ENCODE results near the gene MED27.

MED27 gene

DNA sequence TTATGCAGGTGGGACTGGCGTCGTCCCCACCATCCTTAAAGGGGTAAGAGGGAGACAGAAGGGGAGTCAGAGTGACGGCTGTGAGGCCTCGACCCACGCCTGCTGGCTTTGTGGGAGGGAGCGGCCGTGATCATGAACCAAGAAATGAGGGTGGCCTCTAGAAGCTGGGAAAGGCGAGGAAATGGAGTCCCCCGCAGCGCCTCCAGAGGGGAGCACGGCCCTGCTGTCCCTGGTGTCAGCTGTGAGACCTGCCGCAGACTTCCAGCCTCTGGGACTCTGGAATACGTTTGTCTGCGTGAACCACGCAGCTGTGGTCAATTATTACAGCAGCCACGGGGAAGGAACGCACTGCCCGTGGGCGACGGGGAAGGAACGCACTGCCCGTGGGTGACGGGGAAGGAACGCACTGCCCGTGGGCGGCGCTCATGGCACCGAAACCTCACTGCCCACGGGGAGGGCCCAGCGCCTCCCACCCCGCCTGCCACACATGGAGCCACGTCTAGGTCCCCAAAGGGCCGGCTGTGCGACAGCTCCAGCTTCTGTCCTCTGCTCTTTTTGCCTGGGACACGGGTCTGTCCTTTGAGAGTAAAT is 231.0 kb downstream of the MED27 start:
- CTCF ChIA-PET, result no interaction called here
- no peak for TF ChIP-seq GLI4 (tag by site-specific recombination; IDR thresholded peaks at IDR 0.05)
- no peak for TF ChIP-seq BCL11B (tag by site-specific recombination; IDR thresholded peaks at IDR 0.05; ENCODE audit: low read depth)
- peak; percentile 90 for TF ChIP-seq EGR2 (tag by site-specific recombination; IDR thresholded peaks at IDR 0.05; ENCODE audit: low read depth)
- no peak for TF ChIP-seq YY2 (tag by site-specific recombination; IDR thresholded peaks at IDR 0.05)
- peak; percentile 92 for TF ChIP-seq ZFHX2 (tag by site-specific recombination; conservative IDR thresholded peaks at IDR 0.05)
- TF ChIP-seq ZNF707 (tag by site-specific recombination; IDR thresholded peaks at IDR 0.05), result no peak
- no peak for TF ChIP-seq REPIN1 (tag by site-specific recombination; IDR thresholded peaks at IDR 0.05; ENCODE audit: low read depth)
- POLR2A ChIA-PET, result no interaction called here
- Histone ChIP-seq H3K36me3 (ENCODE audit: control insufficient read depth in 2 of 2, insufficient read depth in 1 of 2, low read length in 2 of 2) (no peaks in the 10 kb centered on the region), H3K27ac (ENCODE audit: extremely low read depth, low read depth, low read length) (no peak overlapping the region), H3K4me3 (ENCODE audit: low read depth, low read length) (no peak overlapping the region), H3K4me1 (ENCODE audit: control insufficient read depth, insufficient read depth, low read length) (no peaks in the 10 kb centered on the region), H3K9me3 (ENCODE audit: control insufficient read depth, insufficient read depth, low read depth, low read length) (no peaks in the 10 kb centered on the region)

DNA sequence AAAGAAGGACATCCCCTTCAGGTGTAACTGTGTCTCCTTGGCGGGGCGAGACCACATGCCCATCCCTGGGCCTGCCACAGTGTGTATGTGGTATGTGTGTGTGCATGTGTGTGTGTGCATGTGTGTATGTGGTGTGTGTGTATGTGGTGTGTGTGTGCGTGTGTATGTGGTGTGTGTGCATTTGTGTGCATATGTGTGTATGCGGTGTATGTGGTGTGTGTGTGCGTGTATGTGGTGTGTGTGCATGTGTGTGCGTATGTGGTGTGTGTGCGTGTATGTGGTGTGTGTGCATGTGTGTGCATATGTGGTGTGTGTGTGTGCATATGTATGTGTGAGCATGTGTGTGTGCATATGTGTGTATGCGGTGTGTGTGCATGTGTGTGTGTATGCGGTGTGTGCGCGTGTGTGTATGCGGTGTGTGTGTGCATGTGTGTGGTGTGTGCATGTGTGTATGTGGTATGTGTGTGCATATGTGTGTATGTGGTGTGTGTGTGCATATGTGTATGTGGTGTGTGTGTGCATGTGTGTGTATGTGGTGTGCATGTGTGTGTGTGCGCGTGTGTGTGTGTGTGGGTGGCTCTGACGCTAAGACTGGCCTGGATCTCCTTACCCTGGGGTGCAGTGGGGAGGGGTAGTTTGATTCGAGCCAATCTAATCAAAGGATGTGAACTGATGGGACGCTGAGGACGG is 231.9 kb downstream of the MED27 start:
- no peak overlapping the region for H3K27ac ChIP-seq (ENCODE audit: extremely low read depth, low read depth, low read length)
- no peaks in the 10 kb centered on the region for H3K4me1 ChIP-seq (ENCODE audit: control insufficient read depth, insufficient read depth, low read length)
- POLR2A ChIA-PET, result no interaction called here
- H3K4me3 ChIP-seq (ENCODE audit: low read depth, low read length), result no peak overlapping the region
- no peak for TF ChIP-seq ZNF350 (tag by site-specific recombination; IDR thresholded peaks at IDR 0.05)
- 0 out of 2 replicates have a peak, but pooled peaks have one; percentile 20 for TF ChIP-seq ZFHX2 (tag by site-specific recombination; conservative IDR thresholded peaks at IDR 0.05)
- TF ChIP-seq, protein P1, sequence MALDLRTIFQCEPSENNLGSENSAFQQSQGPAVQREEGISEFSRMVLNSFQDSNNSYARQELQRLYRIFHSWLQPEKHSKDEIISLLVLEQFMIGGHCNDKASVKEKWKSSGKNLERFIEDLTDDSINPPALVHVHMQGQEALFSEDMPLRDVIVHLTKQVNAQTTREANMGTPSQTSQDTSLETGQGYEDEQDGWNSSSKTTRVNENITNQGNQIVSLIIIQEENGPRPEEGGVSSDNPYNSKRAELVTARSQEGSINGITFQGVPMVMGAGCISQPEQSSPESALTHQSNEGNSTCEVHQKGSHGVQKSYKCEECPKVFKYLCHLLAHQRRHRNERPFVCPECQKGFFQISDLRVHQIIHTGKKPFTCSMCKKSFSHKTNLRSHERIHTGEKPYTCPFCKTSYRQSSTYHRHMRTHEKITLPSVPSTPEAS (tag by site-specific recombination; IDR thresholded peaks at IDR 0.05), result peak; percentile 92
- CTCF ChIA-PET, result no interaction called here
- H3K9me3 ChIP-seq (ENCODE audit: control insufficient read depth, insufficient read depth, low read depth, low read length), result no peaks in the 10 kb centered on the region
- no peaks in the 10 kb centered on the region for H3K36me3 ChIP-seq (ENCODE audit: control insufficient read depth in 2 of 2, insufficient read depth in 1 of 2, low read length in 2 of 2)

DNA sequence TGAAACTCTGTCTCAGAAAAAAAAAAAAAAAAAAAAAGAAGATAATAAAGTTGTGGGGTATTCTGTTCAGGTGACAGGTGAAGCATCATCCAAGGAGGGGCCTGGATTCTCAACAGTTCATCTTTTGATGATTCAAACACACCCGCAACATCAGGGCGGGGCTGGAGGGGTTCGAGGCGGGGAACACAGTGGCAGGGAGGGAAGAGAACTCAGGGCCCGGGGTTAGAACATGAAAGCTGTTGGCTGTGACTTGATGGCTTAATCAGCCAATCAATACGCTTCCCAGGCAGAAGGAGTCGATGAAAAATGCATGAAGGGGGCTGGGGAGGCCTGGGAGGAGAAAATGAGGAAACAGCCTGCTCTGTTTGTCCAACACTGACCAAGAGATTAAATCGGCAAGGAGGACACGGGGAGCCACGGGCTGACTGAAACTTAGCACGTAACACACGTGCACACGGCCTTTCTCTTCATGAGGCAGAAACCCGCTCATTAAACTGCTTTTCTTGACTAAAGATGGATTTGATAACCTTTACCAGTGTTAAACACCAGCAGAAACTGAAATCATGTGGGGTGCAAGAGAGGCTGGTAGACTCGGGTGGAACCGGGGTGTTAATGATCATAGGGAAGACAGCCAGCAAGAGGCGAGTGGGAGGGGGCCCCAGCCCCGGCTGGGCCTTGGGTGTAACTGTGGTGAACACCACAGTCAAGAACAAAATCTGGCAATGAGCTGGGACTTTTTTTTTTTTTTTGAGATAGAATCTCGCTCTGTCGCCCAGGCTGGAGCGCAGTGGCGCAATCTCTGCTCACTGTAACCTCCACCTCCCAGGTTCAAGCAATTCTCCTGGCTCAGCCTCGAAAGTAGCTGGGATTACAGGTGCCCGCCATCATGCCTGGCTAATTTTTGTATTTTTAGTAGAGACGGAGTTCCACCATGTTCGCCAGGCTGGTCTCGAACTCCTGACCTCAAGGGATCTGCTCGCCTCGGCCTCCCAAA is 234.1 kb downstream of the MED27 start:
- Histone ChIP-seq H3K4me1 (ENCODE audit: control insufficient read depth, insufficient read depth, low read length) (no peaks in the 10 kb centered on the region), H3K9me3 (ENCODE audit: control insufficient read depth, insufficient read depth, low read depth, low read length) (no peaks in the 10 kb centered on the region), H3K4me3 (ENCODE audit: low read depth, low read length) (no peak overlapping the region), H3K27ac (ENCODE audit: extremely low read depth, low read depth, low read length) (no peak overlapping the region), H3K36me3 (ENCODE audit: control insufficient read depth in 2 of 2, insufficient read depth in 1 of 2, low read length in 2 of 2) (no peaks in the 10 kb centered on the region)
- TF ChIP-seq ZNF585B (tag by site-specific recombination; IDR thresholded peaks at IDR 0.05), result peak; percentile 52
- no peak for TF ChIP-seq ZNF561 (tag by site-specific recombination; IDR thresholded peaks at IDR 0.05; ENCODE audit: borderline replicate concordance)
- ChIA-PET CTCF (no interaction called here), POLR2A (interaction anchor here (0.7 kb wide), 1 partner anchor 10 kb away, joined by 11 read pairs; no protein-coding TSS in a partner anchor)

DNA sequence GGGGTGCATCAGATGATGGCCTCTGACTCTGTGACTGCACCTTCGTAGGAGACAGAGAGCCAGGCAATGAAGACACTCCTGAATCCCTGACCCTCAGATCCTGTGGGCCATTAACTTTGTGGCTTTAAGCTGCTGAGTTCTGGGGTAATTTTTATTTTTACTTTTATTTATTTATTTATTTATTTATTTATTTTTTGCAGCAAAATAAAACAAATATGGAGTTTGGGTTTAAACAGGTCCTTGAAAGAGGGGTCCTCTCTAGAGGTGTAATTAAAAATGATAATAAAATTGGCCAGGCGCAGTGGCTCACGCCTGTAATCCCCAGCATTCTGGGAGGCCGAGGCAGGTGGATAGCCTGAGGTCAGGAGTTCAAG is 234.9 kb downstream of the MED27 start:
- Histone ChIP-seq H3K4me3 (ENCODE audit: low read depth, low read length) (no peak overlapping the region), H3K27ac (ENCODE audit: extremely low read depth, low read depth, low read length) (no peak overlapping the region), H3K36me3 (ENCODE audit: control insufficient read depth in 2 of 2, insufficient read depth in 1 of 2, low read length in 2 of 2) (no peaks in the 10 kb centered on the region), H3K9me3 (ENCODE audit: control insufficient read depth, insufficient read depth, low read depth, low read length) (no peaks in the 10 kb centered on the region), H3K4me1 (ENCODE audit: control insufficient read depth, insufficient read depth, low read length) (no peaks in the 10 kb centered on the region)
- POLR2A ChIA-PET, result interaction anchor here (0.7 kb wide), 1 partner anchor 9 kb away, joined by 11 read pairs; no protein-coding TSS in a partner anchor
- CTCF ChIA-PET, result no interaction called here
- TF ChIP-seq ZSCAN30 (tag by site-specific recombination; IDR thresholded peaks at IDR 0.05) (no peak), ZNF292 (tag by site-specific recombination; IDR thresholded peaks at IDR 0.05; ENCODE audit: borderline replicate concordance, low read depth) (no peak), SETDB1 (IDR thresholded peaks at IDR 0.05; ENCODE audit: insufficient read length, low read length) (no peak), ZNF350 (tag by site-specific recombination; IDR thresholded peaks at IDR 0.05) (no peak), ZNF426 (tag by site-specific recombination; IDR thresholded peaks at IDR 0.05) (peak; percentile 49), ZNF830 (tag by site-specific recombination; IDR thresholded peaks at IDR 0.05; ENCODE audit: low read depth) (no peak), ZNF146 (tag by site-specific recombination; IDR thresholded peaks at IDR 0.05) (no peak), KLF8 (tag by site-specific recombination; IDR thresholded peaks at IDR 0.05) (no peak), ZNF561 (tag by site-specific recombination; IDR thresholded peaks at IDR 0.05; ENCODE audit: borderline replicate concordance) (no peak), ZNF266 (tag by site-specific recombination; IDR thresholded peaks at IDR 0.05; ENCODE audit: low read depth) (no peak)
- TF ChIP-seq, protein P2, sequence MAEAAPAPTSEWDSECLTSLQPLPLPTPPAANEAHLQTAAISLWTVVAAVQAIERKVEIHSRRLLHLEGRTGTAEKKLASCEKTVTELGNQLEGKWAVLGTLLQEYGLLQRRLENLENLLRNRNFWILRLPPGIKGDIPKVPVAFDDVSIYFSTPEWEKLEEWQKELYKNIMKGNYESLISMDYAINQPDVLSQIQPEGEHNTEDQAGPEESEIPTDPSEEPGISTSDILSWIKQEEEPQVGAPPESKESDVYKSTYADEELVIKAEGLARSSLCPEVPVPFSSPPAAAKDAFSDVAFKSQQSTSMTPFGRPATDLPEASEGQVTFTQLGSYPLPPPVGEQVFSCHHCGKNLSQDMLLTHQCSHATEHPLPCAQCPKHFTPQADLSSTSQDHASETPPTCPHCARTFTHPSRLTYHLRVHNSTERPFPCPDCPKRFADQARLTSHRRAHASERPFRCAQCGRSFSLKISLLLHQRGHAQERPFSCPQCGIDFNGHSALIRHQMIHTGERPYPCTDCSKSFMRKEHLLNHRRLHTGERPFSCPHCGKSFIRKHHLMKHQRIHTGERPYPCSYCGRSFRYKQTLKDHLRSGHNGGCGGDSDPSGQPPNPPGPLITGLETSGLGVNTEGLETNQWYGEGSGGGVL (tag by site-specific recombination; IDR thresholded peaks at IDR 0.05), result no peak

All from HEK293 (cell line).